Colonic mucosa (tissue), 4 donors: ENCODE data around the gene FGD5. TPM values are rescaled to one million over a fixed set of nuclear protein-coding genes. Genes with fewer than 3 reads are reported as not detected.
A peak's percentile ranks its signal among the peaks of the same experiment; 100 is the strongest.

Source experiments
- DNase-seq: peaks from one replicate; pipeline ENCODE4 v3.0.0-alpha.2; 2020
- H3K27ac ChIP-seq: fragments of 200-600 bp; one replicate; pipeline ENCODE4 v1.8.0; 2021
- H3K27me3 ChIP-seq: fragments of 200-600 bp; one replicate; pipeline ENCODE4 v1.8.0; 2021
- H3K36me3 ChIP-seq: fragments of 200-600 bp; one replicate; pipeline ENCODE4 v1.8.0; 2021
- H3K4me1 ChIP-seq: fragments of 200-600 bp; one replicate; pipeline ENCODE4 v1.8.0; 2021; ENCODE audit warnings: mild to moderate bottlenecking
- H3K4me3 ChIP-seq: fragments of 200-600 bp; one replicate; pipeline ENCODE4 v1.8.0; 2021
- H3K9ac ChIP-seq, 2 donors: one replicate each; pipeline ENCODE4 v1.7.0; 2013; ENCODE audit warnings: control low read depth in 2 of 2, low read depth in 2 of 2, low read length in 2 of 2
- H3K9me3 ChIP-seq: fragments of 200-600 bp; one replicate; pipeline ENCODE4 v1.8.0; 2021
- CTCF ChIP-seq: fragments of 200-600 bp; IDR thresholded peaks from one replicate; pipeline ENCODE4 v1.8.0; 2022; ENCODE audit warnings: antibody characterized with exemption, mild to moderate bottlenecking
- intact Hi-C: fragments of 100-400 bp; cut with DNase I; formaldehyde crosslinking; loops from one replicate; pipeline ENCODE4 v1.14.1; 2022
- total RNA-seq, 2 donors: library from RNA; stranded (reverse); fragmentation: NEBNext Ultra II Directional in 1 of 2; extraction: Animal tissue kit (Norgen Biotek cat#: 25700) in 1 of 2; gene quantifications; one replicate each; pipeline ENCODE4 v1.2.1, GENCODE V29; 2021
- donor health status: healthy.
- donor health status: DM: no; HTN: no; CAD: no.
- donor health status: DM: no; HTN: no; CAD: no.

The FGD5 gene
- total RNA-seq, 2 donors from 2014 or later: 4.4 to 8.7 TPM

DNA sequence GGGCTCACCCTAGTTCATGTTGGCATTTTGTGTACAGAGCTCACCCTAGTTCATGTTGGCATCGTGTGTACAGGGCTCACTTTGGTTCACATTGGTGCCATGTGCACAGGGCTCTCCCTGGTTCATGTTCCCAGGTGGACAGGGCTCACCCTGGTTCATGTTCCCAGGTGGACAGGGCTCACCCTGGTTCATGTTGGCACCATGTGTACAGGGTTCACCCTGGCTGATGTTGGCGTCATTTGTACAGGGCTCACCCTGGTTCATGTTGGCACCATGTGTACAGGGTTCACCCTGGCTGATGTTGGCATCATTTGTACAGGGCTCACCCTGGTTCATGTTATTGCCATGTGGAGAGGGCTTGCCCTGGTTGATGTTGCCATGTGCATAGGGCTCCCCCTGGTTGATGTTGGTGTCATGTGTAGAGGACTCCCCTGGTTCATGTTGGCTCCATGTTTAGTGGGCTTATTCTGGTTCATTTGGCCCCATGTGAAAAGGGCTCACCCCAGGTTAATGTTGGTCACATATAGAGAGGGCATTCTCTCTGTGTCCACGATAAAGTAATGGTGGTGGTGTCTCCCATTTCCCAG is 97.0 kb downstream of the FGD5 start:
- intact Hi-C loops: loop anchor here (5.0 kb wide), 1 partner anchor 58 kb away; no protein-coding TSS in a partner anchor
- DNase-seq: no peak

DNA sequence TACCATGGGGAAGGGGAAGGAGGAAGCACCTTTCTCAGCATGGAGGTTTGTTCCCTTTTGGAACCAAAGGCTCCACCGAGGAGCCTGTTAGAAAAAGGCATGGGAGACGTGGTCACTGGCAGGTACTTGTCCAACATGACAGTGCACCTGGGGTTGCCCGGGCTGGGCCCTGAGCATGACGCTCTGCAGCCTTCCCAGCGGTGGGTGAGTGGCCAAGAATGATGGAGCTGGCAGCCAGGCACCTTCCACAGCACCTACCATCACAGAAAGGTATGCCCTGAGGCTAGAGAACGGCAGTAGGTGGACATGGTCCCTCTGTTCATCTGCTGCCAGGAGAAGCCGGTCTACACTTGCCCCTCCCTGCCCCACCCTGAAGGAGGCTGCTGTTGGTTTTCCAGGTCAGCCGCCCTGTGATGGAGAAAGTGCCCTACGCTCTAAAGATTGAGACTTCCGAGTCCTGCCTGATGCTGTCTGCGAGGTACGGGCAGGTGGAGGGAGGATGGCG is 99.6 kb downstream of the FGD5 start:
- Histone ChIP-seq H3K9ac (no peak overlapping the region), H3K27ac (no peak overlapping the region), H3K27me3 (no peaks in the 10 kb centered on the region), H3K4me3 (no peak overlapping the region), H3K9me3 (no peaks in the 10 kb centered on the region), H3K4me1 (no peaks in the 10 kb centered on the region), H3K36me3 (no peaks in the 10 kb centered on the region)
- no peak for DNase-seq
- TF ChIP-seq CTCF: no peak
- intact Hi-C loops: loop anchor here (5.0 kb wide), 1 partner anchor 61 kb away; no protein-coding TSS in a partner anchor

More for the DNA sequence above, 97.0 kb downstream of the FGD5 start:
- Histone ChIP-seq H3K4me1 (no peaks in the 10 kb centered on the region), H3K36me3 (no peaks in the 10 kb centered on the region), H3K4me3 (no peak overlapping the region), H3K27me3 (no peaks in the 10 kb centered on the region), H3K9me3 (no peaks in the 10 kb centered on the region), H3K27ac (no peak overlapping the region), H3K9ac (no peak overlapping the region)
- TF ChIP-seq CTCF: no peak

- DNase-seq: no peak
- H3K9ac ChIP-seq: no peak overlapping the region
- no peaks in the 10 kb centered on the region for H3K9me3 ChIP-seq
- intact Hi-C loops: loop anchor here (2.0 to 10.0 kb wide), 3 partner anchors 124 to 248 kb away; no protein-coding TSS in a partner anchor
- no peaks in the 10 kb centered on the region for H3K36me3 ChIP-seq
- H3K4me1 ChIP-seq: no peaks in the 10 kb centered on the region
- no peak overlapping the region for H3K4me3 ChIP-seq
- H3K27me3 ChIP-seq: no peaks in the 10 kb centered on the region
- no peak overlapping the region for H3K27ac ChIP-seq
- TF ChIP-seq CTCF: no peak
Observed at GRCh38 chr3:14920536-14920935, 101.8 kb downstream of the FGD5 start.

DNA sequence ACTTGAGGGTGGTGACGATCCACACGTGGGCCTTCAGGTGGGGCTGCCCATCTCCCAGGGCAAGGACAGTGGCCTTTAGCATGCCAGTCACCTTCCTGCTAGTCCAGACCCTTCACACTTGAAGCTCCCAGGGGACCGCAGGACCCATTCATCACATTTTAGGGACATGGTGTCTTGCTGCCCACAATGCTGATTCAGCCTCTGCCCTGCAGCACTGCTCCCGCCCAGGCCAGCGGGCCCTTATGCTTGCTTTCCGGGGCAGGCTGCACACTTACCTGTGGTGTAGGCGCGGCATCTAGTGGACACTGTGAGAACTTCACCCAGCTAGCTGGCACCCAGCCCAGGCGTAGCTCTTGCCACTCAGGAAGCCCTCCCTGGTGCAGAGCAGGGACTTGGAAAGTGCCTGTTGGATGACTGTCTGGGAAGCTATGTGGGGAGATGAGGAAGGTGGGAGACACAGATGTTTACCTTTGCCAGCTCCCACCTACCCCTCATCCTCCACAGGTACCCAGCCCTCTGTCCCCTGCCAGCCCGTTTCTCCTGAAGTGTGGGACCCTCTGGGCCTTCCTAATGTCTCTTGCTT is 102.4 kb downstream of the FGD5 start:
- no peaks in the 10 kb centered on the region for H3K27me3 ChIP-seq
- intact Hi-C loops: loop anchor here (2.0 to 10.0 kb wide), 3 partner anchors 124 to 249 kb away; no protein-coding TSS in a partner anchor
- no peaks in the 10 kb centered on the region for H3K36me3 ChIP-seq
- DNase-seq: peak; percentile 87
- TF ChIP-seq CTCF: peak; percentile 100
- H3K9me3 ChIP-seq: no peaks in the 10 kb centered on the region
- no peak overlapping the region for H3K27ac ChIP-seq
- H3K4me1 ChIP-seq: no peaks in the 10 kb centered on the region
- H3K9ac ChIP-seq: no peak overlapping the region
- H3K4me3 ChIP-seq: no peak overlapping the region

- DNase-seq: no peak
- Histone ChIP-seq H3K9me3 (no peaks in the 10 kb centered on the region), H3K27me3 (no peaks in the 10 kb centered on the region), H3K4me3 (no peak overlapping the region), H3K27ac (no peak overlapping the region), H3K36me3 (no peaks in the 10 kb centered on the region), H3K4me1 (no peaks in the 10 kb centered on the region), H3K9ac (no peak overlapping the region)
- TF ChIP-seq CTCF: no peak
- intact Hi-C loops: loop anchor here (2.0 to 10.0 kb wide), 3 partner anchors 123 to 250 kb away; no protein-coding TSS in a partner anchor
Observed at GRCh38 chr3:14921811-14922705, 103.3 kb downstream of the FGD5 start.
